Hepatocyte (in vitro differentiated cells): ENCODE results near the gene NME3. TPM values are rescaled to one million over a fixed set of nuclear protein-coding genes. Genes with fewer than 3 reads are reported as not detected.

ENCODE experiments used
- DNase-seq: peaks from one replicate; pipeline ENCODE4 v3.0.0-alpha.2; 2016; ENCODE audit warnings: low spot score
- H2AFZ ChIP-seq: fragments of 200-600 bp; sonication (generic); 2 replicates; pipeline ENCODE4 v1.6.0; 2016; ENCODE audit warnings: antibody characterized with exemption, mild to moderate bottlenecking
- H3K27ac ChIP-seq: fragments of 200-600 bp; sonication (generic); 2 replicates; pipeline ENCODE4 v1.5.1; 2016; ENCODE audit warnings: mild to moderate bottlenecking
- H3K27me3 ChIP-seq: fragments of 200-600 bp; sonication (generic); 2 replicates; pipeline ENCODE4 v1.6.1; 2016
- H3K36me3 ChIP-seq: fragments of 200-600 bp; sonication (generic); replicated peaks from 2 replicates; pipeline ENCODE4 v1.5.1; 2016; ENCODE audit warnings: low read depth; ENCODE audit not compliant: insufficient read depth
- H3K4me1 ChIP-seq: fragments of 200-600 bp; sonication (generic); 2 replicates; pipeline ENCODE4 v1.5.1; 2016; ENCODE audit warnings: mild to moderate bottlenecking, moderate library complexity; ENCODE audit not compliant: insufficient read depth
- H3K4me2 ChIP-seq: fragments of 200-600 bp; sonication (generic); 2 replicates; pipeline ENCODE4 v1.6.0; 2016
- H3K4me3 ChIP-seq: fragments of 200-600 bp; sonication (generic); 2 replicates; pipeline ENCODE4 v1.5.1; 2016; ENCODE audit warnings: mild to moderate bottlenecking
- H3K79me2 ChIP-seq: fragments of 200-600 bp; sonication (generic); 2 replicates; pipeline ENCODE4 v1.6.0; 2017; ENCODE audit warnings: mild to moderate bottlenecking
- H3K9me2 ChIP-seq: fragments of 200-600 bp; sonication (generic); replicated peaks from 2 replicates; pipeline ENCODE4 v1.6.0; 2017; ENCODE audit warnings: mild to moderate bottlenecking; ENCODE audit not compliant: insufficient read depth
- H3K9me3 ChIP-seq: fragments of 200-600 bp; sonication (generic); 2 replicates; pipeline ENCODE4 v1.5.1; 2016; ENCODE audit warnings: low read depth, mild to moderate bottlenecking
- H4K20me1 ChIP-seq: fragments of 200-600 bp; sonication (generic); 2 replicates; pipeline ENCODE4 v1.6.0; 2016; ENCODE audit warnings: mild to moderate bottlenecking; ENCODE audit not compliant: insufficient read depth, poor library complexity, severe bottlenecking
- CTCF ChIP-seq: fragments of 200-600 bp; sonication (generic); IDR thresholded peaks from 2 replicates; pipeline ENCODE4 v1.5.1; 2016; ENCODE audit warnings: antibody characterized with exemption, mild to moderate bottlenecking; ENCODE audit not compliant: poor library complexity
- EZH2 ChIP-seq: fragments of 200-600 bp; sonication (generic); IDR thresholded peaks from 2 replicates; pipeline ENCODE4 v1.6.1; 2016; ENCODE audit warnings: antibody characterized with exemption, mild to moderate bottlenecking, borderline replicate concordance
- EZH2phosphoT487 ChIP-seq: fragments of 200-600 bp; sonication (generic); IDR thresholded peaks from one replicate; pipeline ENCODE4 v1.6.1; 2018; ENCODE audit warnings: antibody characterized with exemption, mild to moderate bottlenecking, low read depth, moderate library complexity; ENCODE audit not compliant: unreplicated experiment, severe bottlenecking
- WGBS: methylation state at CpG from one replicate; pipeline ENCODE4 v1.1.6; 2016; ENCODE audit warnings: low lambda C conversion rate; ENCODE audit errors: missing lambda C conversion rate; 5-methylcytosine and 5-hydroxymethylcytosine counted together
- polyA plus RNA-seq: library from polyadenylated mRNA; unstranded; fragments of >200 nt; fragmentation: Nextera tagmentation; extraction: Ambion mirVana; gene quantifications from 2 replicates; pipeline ENCODE4 v1.2.1, GENCODE V29; 2016
- total RNA-seq: library from RNA; depleted of rRNA; stranded (reverse); fragments of >200 nt; gene quantifications from 2 replicates; pipeline ENCODE4 v1.2.3, GENCODE V29; 2014

The NME3 gene
- total and polyA plus RNA-seq, 2 experiments from 2014 or later = 34.8 to 86.6 TPM

DNA sequence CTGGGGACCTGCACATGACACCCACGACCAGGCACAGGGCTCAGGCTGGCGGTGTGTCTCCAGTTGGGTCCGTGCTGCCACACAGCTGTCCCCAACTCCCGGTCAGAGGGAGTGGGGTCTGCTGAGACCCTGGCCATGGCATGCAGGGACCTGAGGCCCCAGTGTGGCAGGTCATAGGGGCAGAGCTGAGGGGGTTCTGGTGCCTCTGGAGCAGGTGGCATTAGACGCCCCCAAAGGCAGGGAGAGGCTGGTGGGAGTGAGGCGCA lies 15.6 kb upstream of the NME3 start:
- H3K4me2 ChIP-seq = no peak overlapping the region
- H2AFZ ChIP-seq = no peak overlapping the region
- H3K9me2 ChIP-seq = no peaks in the 10 kb centered on the region
- H3K27ac ChIP-seq = no peak overlapping the region
- no peak overlapping the region for H3K4me3 ChIP-seq
- TF ChIP-seq EZH2 = no peak
- no peak for TF ChIP-seq EZH2phosphoT487
- no peak for TF ChIP-seq CTCF
- WGBS = 89% methylated on average over 6 of the region's 6 CpGs
- peaks cover 36% of the 10 kb centered on the region for H3K79me2 ChIP-seq
- no peaks in the 10 kb centered on the region for H3K9me3 ChIP-seq
- peaks cover 3% of the 10 kb centered on the region for H3K4me1 ChIP-seq
- no peak for DNase-seq
- no peaks in the 10 kb centered on the region for H3K27me3 ChIP-seq
- H3K36me3 ChIP-seq = no peaks in the 10 kb centered on the region
- peaks cover 5% of the 10 kb centered on the region for H4K20me1 ChIP-seq

GRCh38 chr16:1786242-1787055 lies 15.1 kb upstream of the NME3 start:
- no peak for TF ChIP-seq EZH2
- no peak for TF ChIP-seq CTCF
- TF ChIP-seq EZH2phosphoT487 = no peak
- no peak overlapping the region for H3K4me3 ChIP-seq
- peak; percentile 5 for DNase-seq
- H3K79me2 ChIP-seq = peaks cover 41% of the 10 kb centered on the region
- H3K36me3 ChIP-seq = no peaks in the 10 kb centered on the region
- peaks cover 4% of the 10 kb centered on the region for H3K4me1 ChIP-seq
- no peaks in the 10 kb centered on the region for H3K9me3 ChIP-seq
- peaks cover 7% of the 10 kb centered on the region for H4K20me1 ChIP-seq
- no peaks in the 10 kb centered on the region for H3K9me2 ChIP-seq
- 97% methylated on average over 43 of the region's 51 CpGs for WGBS
- no peak overlapping the region for H3K4me2 ChIP-seq
- H2AFZ ChIP-seq = no peak overlapping the region
- no peak overlapping the region for H3K27ac ChIP-seq
- no peaks in the 10 kb centered on the region for H3K27me3 ChIP-seq

- WGBS = 92% methylated on average over 14 of the region's 14 CpGs
- Histone ChIP-seq H3K9me2 (no peaks in the 10 kb centered on the region), H3K4me1 (peaks cover 9% of the 10 kb centered on the region), H3K36me3 (no peaks in the 10 kb centered on the region), H3K4me3 (no peak overlapping the region), H3K27me3 (no peaks in the 10 kb centered on the region), H3K4me2 (no peak overlapping the region), H3K9me3 (no peaks in the 10 kb centered on the region), H2AFZ (no peak overlapping the region), H4K20me1 (peaks cover 10% of the 10 kb centered on the region), H3K27ac (no peak overlapping the region), H3K79me2 (peaks cover 48% of the 10 kb centered on the region)
- no peak for DNase-seq
- no peak for TF ChIP-seq EZH2
Measured at GRCh38 chr16:1785846-1786170, 14.5 kb upstream of the NME3 start.

GRCh38 chr16:1784977-1785845 lies 13.9 kb upstream of the NME3 start:
- H3K4me2 ChIP-seq = no peak overlapping the region
- no peaks in the 10 kb centered on the region for H3K9me2 ChIP-seq
- H3K27me3 ChIP-seq = no peaks in the 10 kb centered on the region
- 93% methylated on average over 26 of the region's 26 CpGs for WGBS
- H3K9me3 ChIP-seq = no peaks in the 10 kb centered on the region
- H3K79me2 ChIP-seq = peaks cover 54% of the 10 kb centered on the region
- H3K4me1 ChIP-seq = peaks cover 9% of the 10 kb centered on the region
- no peak overlapping the region for H3K4me3 ChIP-seq
- H2AFZ ChIP-seq = no peak overlapping the region
- no peak for DNase-seq
- peaks cover 10% of the 10 kb centered on the region for H4K20me1 ChIP-seq
- no peaks in the 10 kb centered on the region for H3K36me3 ChIP-seq
- no peak for TF ChIP-seq EZH2phosphoT487
- no peak for TF ChIP-seq EZH2
- TF ChIP-seq CTCF = no peak
- no peak overlapping the region for H3K27ac ChIP-seq
